K562 (cell line): ENCODE results near the gene FAM167B. TPM values are rescaled to one million over a fixed set of nuclear protein-coding genes. Genes with fewer than 3 reads are reported as not detected.
A peak's percentile ranks its signal among the peaks of the same experiment; 100 is the strongest.

Experiments used
- ATAC-seq: fragments of 200-7000 bp; cut with Tn5 transposase; 3 replicates; pipeline ENCODE4 v1.9.1; 2020; ENCODE audit warnings: moderate library complexity
- BruUV-seq: library from RNA; stranded (reverse); fragments of 400-500 nt; replicated peaks from 2 replicates; lab custom pipeline; 2021; lab: Mats Ljungman, UMichigan
- CTCF ChIA-PET: fragments of 300-600 bp; formaldehyde crosslinking; extraction: SDS; loops from one replicate; lab custom pipeline; 2021; ENCODE audit warnings: low intra/inter-chr PET ratio; lab: Yijun Ruan, JAX
- POLR2A ChIA-PET: fragments of 300-600, 350-650 bp; sonication (Branson Sonifier 250); formaldehyde crosslinking; extraction: SDS; loops from one replicate; lab custom pipeline; 2021; ENCODE audit warnings: antibody characterized with exemption, inconsistent platforms; lab: Yijun Ruan, JAX
- DNase-seq, 4 experiments: peaks; one replicate each; pipeline versions ENCODE4 v3.0.0 to v3.0.0-alpha.2; 2011 to 2018; ENCODE audit warnings: low spot score in 3 of 4, mixed read lengths in 3 of 4; ENCODE audit errors: extremely low read depth in 1 of 4
- FAIRE-seq: peaks from 2 replicates; lab custom pipeline; 2011; peaks lifted over from hg19 to GRCh38; lab: Jason Lieb, UNC
- H2AFZ ChIP-seq: 2 replicates; pipeline ENCODE4 v1.6.0; 2011; ENCODE audit warnings: low read depth, low read length, control low read depth, inconsistent platforms
- H3K27ac ChIP-seq: fragments of 200-600 bp; 3 replicates; pipeline ENCODE4 v1.8.0; 2011; ENCODE audit warnings: low read depth, mild to moderate bottlenecking, control low read depth, inconsistent platforms, low read length, moderate library complexity, mixed read lengths; ENCODE audit errors: extremely low read depth
- H3K27me3 ChIP-seq, 2 experiments: fragments of 300-600 bp in 1 of 2; 2 replicates in 1 of 2; 3 replicates in 1 of 2; pipeline versions ENCODE4 v1.6.0 to v1.8.0; 2011; ENCODE audit warnings: inconsistent platforms in 2 of 2, low read length in 2 of 2, mild to moderate bottlenecking in 1 of 2, mixed read lengths in 1 of 2, moderate library complexity in 1 of 2; ENCODE audit not compliant: control insufficient read depth in 2 of 2, insufficient read depth in 2 of 2
- H3K36me3 ChIP-seq: fragments of 300-600 bp; 3 replicates; pipeline ENCODE4 v1.8.0; 2011; ENCODE audit warnings: mild to moderate bottlenecking, low read length, inconsistent platforms; ENCODE audit not compliant: control insufficient read depth, insufficient read depth
- H3K4me1 ChIP-seq, 2 experiments: fragments of 200-600 bp in 1 of 2; replicated peaks in 1 of 2; 2 replicates in 1 of 2; 3 replicates in 1 of 2; pipeline versions ENCODE4 v1.5.1 to v1.8.0; 2011; ENCODE audit warnings: inconsistent platforms in 2 of 2, low read length in 2 of 2, mild to moderate bottlenecking in 1 of 2, mixed read lengths in 1 of 2, moderate library complexity in 1 of 2; ENCODE audit not compliant: control insufficient read depth in 2 of 2, insufficient read depth in 2 of 2
- H3K4me2 ChIP-seq: 2 replicates; pipeline ENCODE4 v1.6.1; 2011; ENCODE audit warnings: low read length, control low read depth, inconsistent platforms, mixed read lengths; ENCODE audit not compliant: insufficient read depth
- H3K4me3 ChIP-seq: fragments of 200-600 bp; sonication (generic), shearing (Covaris generic); 2 replicates; pipeline ENCODE4 v1.5.1; 2016; ENCODE audit warnings: control low read depth, inconsistent platforms
- H3K79me2 ChIP-seq: fragments of 200-600 bp; 3 replicates; pipeline ENCODE4 v1.8.0; 2011; ENCODE audit warnings: low read length, inconsistent platforms; ENCODE audit not compliant: control insufficient read depth, insufficient read depth
- H3K9ac ChIP-seq, 2 experiments: 2 replicates each; pipeline versions ENCODE4 v1.6.0 to v1.6.1; 2011; ENCODE audit warnings: low read depth in 2 of 2, low read length in 2 of 2, control low read depth in 1 of 2, inconsistent platforms in 1 of 2, mild to moderate bottlenecking in 1 of 2, mixed read lengths in 1 of 2; ENCODE audit not compliant: insufficient read depth in 1 of 2
- H3K9me1 ChIP-seq: one replicate; pipeline ENCODE4 v1.6.0; 2011; ENCODE audit warnings: inconsistent platforms, mild to moderate bottlenecking, low read length, moderate library complexity; ENCODE audit not compliant: control insufficient read depth, insufficient read depth
- H3K9me3 ChIP-seq: replicated peaks from 2 replicates; pipeline ENCODE4 v1.5.1; 2011; ENCODE audit warnings: low read depth, low read length, inconsistent platforms; ENCODE audit not compliant: control insufficient read depth, insufficient read depth
- H4K20me1 ChIP-seq: replicated peaks from 2 replicates; pipeline ENCODE4 v1.6.1; 2011; ENCODE audit warnings: low read length, inconsistent platforms, mixed read lengths; ENCODE audit not compliant: control insufficient read depth, insufficient read depth
- ELF1 ChIP-seq: fragments of 200-800 bp; sonication (Bioruptor generic); IDR thresholded peaks from 2 replicates; pipeline ENCODE4 v1.6.1; 2016; ENCODE audit warnings: missing genetic modification characterization, missing compliant biosample characterization
- MTA1 ChIP-seq: fragments of 450-650 bp; IDR thresholded peaks from 2 replicates; pipeline ENCODE4 v1.6.1; 2017; ENCODE audit warnings: borderline replicate concordance
- NR3C1 ChIP-seq: sonication (generic); formaldehyde crosslinking; IDR thresholded peaks from 2 replicates; pipeline ENCODE4 v1.8.1; 2022; ENCODE audit warnings: missing genetic modification reagents
- NUFIP1 ChIP-seq: fragments of 450-650 bp; IDR thresholded peaks from 2 replicates; pipeline ENCODE4 v1.6.1; 2018; ENCODE audit not compliant: partially characterized antibody
- SAFB ChIP-seq: fragments of 200-400 bp; formaldehyde crosslinking; IDR thresholded peaks from 2 replicates; pipeline ENCODE4 v1.6.1; 2017; ENCODE audit warnings: low read depth, low read length, borderline replicate concordance
- TARDBP ChIP-seq: fragments of 450-650 bp; IDR thresholded peaks from 2 replicates; pipeline ENCODE4 v1.6.1; 2016
- TFAM ChIP-seq: fragments of 250-450 bp; sonication (Bioruptor Pico); conservative IDR thresholded peaks from 2 replicates; pipeline ENCODE4 v1.5.0; 2021; ENCODE audit warnings: mild to moderate bottlenecking, moderate library complexity
- ZNF551 ChIP-seq: fragments of 250-450 bp; sonication (Bioruptor Pico); IDR thresholded peaks from 2 replicates; pipeline ENCODE4 v1.5.0; 2021; ENCODE audit warnings: mild to moderate bottlenecking, moderate library complexity
- ZNF77 ChIP-seq: fragments of 250-450 bp; sonication (Bioruptor Pico); IDR thresholded peaks from 2 replicates; pipeline ENCODE4 v1.5.0; 2020
- WGBS: fragments of 100-300 bp; shearing (Covaris generic); methylation state at CpG from one replicate; pipeline ENCODE4 v1.1.6; 2016; ENCODE audit warnings: low coverage, mixed read lengths; ENCODE audit not compliant: insufficient coverage; ENCODE audit errors: missing lambda C conversion rate; 5-methylcytosine and 5-hydroxymethylcytosine counted together
- in situ Hi-C: fragments of 300-500 bp; cut with MboI; formaldehyde crosslinking; loops from 4 replicates; pipeline ENCODE4 v1.15.0; 2018; ENCODE audit warnings: inconsistent platforms, mixed read lengths
- intact Hi-C: fragments of 100-400 bp; cut with micrococcal nuclease; formaldehyde crosslinking; loops from 2 replicates; pipeline ENCODE4 v1.14.2; 2022
- polyA plus RNA-seq, 8 experiments: library from polyadenylated mRNA; depleted of rRNA in 4 of 8; stranded (reverse) in 5 of 8; unstranded in 3 of 8; fragments of >200 nt; fragmentation: Nextera tagmentation in 2 of 8; fragmentation: Illumina TruSeq in 1 of 8; extraction: Ambion mirVana in 2 of 8; extraction: Trizol in 1 of 8; gene quantifications; 2 replicates each; pipeline versions ENCODE4 v1.2.1 to v1.2.3, GENCODE V29; 2011 to 2014; ENCODE audit warnings: inconsistent platforms in 1 of 8, missing spikeins in 1 of 8
- total RNA-seq, 7 experiments: library from RNA; depleted of rRNA in 6 of 7; stranded (reverse); fragments of >200 nt in 6 of 7; fragmentation: Illumina TruSeq in 2 of 7; extraction: Trizol in 2 of 7; gene quantifications; 2 replicates each; pipeline versions ENCODE4 v1.2.1 to v1.2.3, GENCODE V29; 2011 to 2021; ENCODE audit warnings: low replicate concordance in 1 of 7
- TF ChIP-seq, protein P1 (sequence below): fragments of 150-350 bp; conservative IDR thresholded peaks from 2 replicates; pipeline ENCODE4 v1.6.1; 2014; ENCODE audit warnings: low read length
- TF ChIP-seq, protein P2 (sequence below): IDR thresholded peaks from 2 replicates; pipeline ENCODE4 v1.6.1; 2016; ENCODE audit warnings: missing genetic modification characterization, missing compliant biosample characterization

FAM167B gene
- total and polyA plus RNA-seq, 9 of the 15 experiments (the other 6 are each of a cell fraction or from before 2014, with no cell fraction given) = not detected

DNA sequence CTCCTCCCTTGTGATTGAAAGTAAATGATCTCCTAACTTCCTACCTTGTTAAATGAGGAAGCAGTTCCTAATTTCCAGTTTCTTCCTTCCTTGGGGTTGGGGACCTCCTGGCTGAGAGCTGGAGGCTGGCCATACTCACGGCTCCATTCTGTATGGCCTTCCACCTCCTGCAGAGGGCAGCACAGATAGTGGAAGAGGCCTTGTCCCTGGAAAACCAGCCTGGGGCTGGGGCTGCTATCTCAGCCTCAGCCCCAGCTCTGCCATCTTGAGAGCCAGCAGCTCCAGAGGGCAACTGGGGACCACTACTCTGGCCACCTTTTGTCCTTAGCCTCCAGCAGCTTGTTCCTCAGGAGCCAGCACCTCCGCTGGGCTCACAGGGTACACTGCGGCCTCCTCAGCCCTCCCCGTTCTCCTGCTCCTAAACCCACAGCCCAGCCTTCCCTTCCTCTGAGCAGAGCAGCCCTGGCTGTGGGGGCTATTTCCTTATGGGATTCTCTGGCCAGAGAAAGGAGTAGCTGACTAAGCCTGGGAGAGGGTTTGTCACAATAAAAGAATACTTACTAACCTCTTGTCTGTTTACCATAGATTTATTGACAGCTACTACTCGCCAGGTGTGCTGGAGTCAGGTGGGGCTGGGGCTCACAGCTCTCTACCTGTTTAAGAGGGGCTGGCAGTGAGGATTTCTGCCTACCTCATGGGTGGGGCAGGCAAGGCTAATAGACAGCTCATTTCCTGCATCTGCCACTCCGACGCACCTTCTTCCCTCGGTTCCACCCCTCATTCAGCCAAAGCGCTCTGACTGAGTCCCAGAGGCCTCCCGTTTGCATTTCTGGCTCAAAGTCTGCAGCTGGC is 31.2 kb upstream of the FAM167B start (continued):
- TF ChIP-seq, protein P1, sequence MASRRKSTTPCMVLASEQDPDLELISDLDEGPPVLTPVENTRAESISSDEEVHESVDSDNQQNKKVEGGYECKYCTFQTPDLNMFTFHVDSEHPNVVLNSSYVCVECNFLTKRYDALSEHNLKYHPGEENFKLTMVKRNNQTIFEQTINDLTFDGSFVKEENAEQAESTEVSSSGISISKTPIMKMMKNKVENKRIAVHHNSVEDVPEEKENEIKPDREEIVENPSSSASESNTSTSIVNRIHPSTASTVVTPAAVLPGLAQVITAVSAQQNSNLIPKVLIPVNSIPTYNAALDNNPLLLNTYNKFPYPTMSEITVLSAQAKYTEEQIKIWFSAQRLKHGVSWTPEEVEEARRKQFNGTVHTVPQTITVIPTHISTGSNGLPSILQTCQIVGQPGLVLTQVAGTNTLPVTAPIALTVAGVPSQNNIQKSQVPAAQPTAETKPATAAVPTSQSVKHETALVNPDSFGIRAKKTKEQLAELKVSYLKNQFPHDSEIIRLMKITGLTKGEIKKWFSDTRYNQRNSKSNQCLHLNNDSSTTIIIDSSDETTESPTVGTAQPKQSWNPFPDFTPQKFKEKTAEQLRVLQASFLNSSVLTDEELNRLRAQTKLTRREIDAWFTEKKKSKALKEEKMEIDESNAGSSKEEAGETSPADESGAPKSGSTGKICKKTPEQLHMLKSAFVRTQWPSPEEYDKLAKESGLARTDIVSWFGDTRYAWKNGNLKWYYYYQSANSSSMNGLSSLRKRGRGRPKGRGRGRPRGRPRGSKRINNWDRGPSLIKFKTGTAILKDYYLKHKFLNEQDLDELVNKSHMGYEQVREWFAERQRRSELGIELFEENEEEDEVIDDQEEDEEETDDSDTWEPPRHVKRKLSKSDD = no peak
- no peak for TF ChIP-seq SAFB
- TF ChIP-seq ZNF551 (CRISPR knock-in tag) = no peak
- no peak for TF ChIP-seq TARDBP

DNA sequence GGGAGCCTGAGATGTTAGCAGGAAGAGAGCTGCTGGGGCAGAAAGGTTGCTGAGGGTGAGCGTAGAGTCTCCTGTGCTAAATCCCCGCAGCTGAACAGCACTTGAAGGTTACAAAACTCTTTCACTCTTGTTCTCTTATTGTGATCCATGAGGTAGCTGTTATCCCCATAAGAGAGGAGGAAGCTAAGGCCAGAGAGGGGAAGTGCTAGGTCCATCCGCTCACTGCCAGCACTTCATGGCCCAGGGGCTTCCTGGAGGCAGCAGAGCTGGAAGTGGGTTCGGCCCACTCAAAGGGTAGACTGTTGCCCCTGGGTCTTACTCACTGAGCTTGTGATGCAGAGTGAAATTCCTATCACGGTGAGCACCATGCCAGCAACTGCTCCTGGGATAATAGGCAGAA is 30.5 kb upstream of the FAM167B start:
- intact Hi-C loops = no loop called here
- H3K9ac ChIP-seq = peak overlapping the region in 1 of 2 experiments; percentile 72; a peak in 2 of 4 replicates
- H3K27ac ChIP-seq = no peak overlapping the region
- no peaks in the 10 kb centered on the region for H4K20me1 ChIP-seq
- H3K36me3 ChIP-seq = peaks cover 43% of the 10 kb centered on the region; the same call in 2 of the 3 replicates
- H3K9me1 ChIP-seq = no peaks in the 10 kb centered on the region
- peaks cover 11% of the 10 kb centered on the region; the same call in 2 of the 3 replicates for H3K79me2 ChIP-seq
- no peak overlapping the region for H3K4me3 ChIP-seq
- CTCF ChIA-PET = interaction anchor here (1.2 to 2.5 kb wide), 2 partner anchors 32 to 197 kb away, joined by 8 to 12 read pairs; no protein-coding TSS in a partner anchor
- H2AFZ ChIP-seq = no peak overlapping the region
- no peak overlapping the region for H3K4me2 ChIP-seq
- no TSS peak for BruUV-seq
- no peaks in the 10 kb centered on the region for H3K27me3 ChIP-seq
- no peaks in the 10 kb centered on the region for H3K9me3 ChIP-seq
- POLR2A ChIA-PET = interaction anchor here (0.5 to 2.6 kb wide), 12 partner anchors 8 to 178 kb away, joined by 3 to 17 read pairs (median 4); partner anchors contain the start of genes BSDC1, IQCC and MARCKSL1
- WGBS = 70% methylated on average over 5 of the region's 5 CpGs
- H3K4me1 ChIP-seq = peaks cover 11 to 17% of the 10 kb centered on the region in 2 experiments; a peak in 4 of 5 replicates
- in situ Hi-C loops = no loop called here
- no peak for ATAC-seq
- no peak for FAIRE-seq
- no peak for DNase-seq
- TF ChIP-seq, protein P2, sequence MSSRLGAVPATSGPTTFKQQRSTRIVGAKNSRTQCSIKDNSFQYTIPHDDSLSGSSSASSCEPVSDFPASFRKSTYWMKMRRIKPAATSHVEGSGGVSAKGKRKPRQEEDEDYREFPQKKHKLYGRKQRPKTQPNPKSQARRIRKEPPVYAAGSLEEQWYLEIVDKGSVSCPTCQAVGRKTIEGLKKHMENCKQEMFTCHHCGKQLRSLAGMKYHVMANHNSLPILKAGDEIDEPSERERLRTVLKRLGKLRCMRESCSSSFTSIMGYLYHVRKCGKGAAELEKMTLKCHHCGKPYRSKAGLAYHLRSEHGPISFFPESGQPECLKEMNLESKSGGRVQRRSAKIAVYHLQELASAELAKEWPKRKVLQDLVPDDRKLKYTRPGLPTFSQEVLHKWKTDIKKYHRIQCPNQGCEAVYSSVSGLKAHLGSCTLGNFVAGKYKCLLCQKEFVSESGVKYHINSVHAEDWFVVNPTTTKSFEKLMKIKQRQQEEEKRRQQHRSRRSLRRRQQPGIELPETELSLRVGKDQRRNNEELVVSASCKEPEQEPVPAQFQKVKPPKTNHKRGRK = no peak
- no peak for TF ChIP-seq TFAM (CRISPR knock-in tag)
- TF ChIP-seq ELF1 = no peak
- no peak for TF ChIP-seq NR3C1 (CRISPR knock-in tag)
- no peak for TF ChIP-seq MTA1
- TF ChIP-seq ZNF77 (CRISPR knock-in tag) = no peak
- TF ChIP-seq NUFIP1 = no peak
